PC-9 (cell line): Measurements from ENCODE around the gene NTM. TPM values are rescaled to one million over a fixed set of nuclear protein-coding genes. Genes with fewer than 3 reads are reported as not detected.

Source experiments
- BruUV-seq: library from RNA; stranded (reverse); fragments of 400-500 nt; replicated peaks from 2 replicates; lab custom pipeline; 2021; lab: Mats Ljungman, UMichigan
- CTCF ChIA-PET: fragments of 300-600 bp; sonication (Branson Sonifier 250); formaldehyde crosslinking; loops from one replicate; lab custom pipeline; 2022; ENCODE audit warnings: antibody characterized with exemption; lab: Charles Lee
- POLR2A ChIA-PET: fragments of 300-600 bp; sonication (Branson Sonifier 250); formaldehyde crosslinking; loops from one replicate; lab custom pipeline; 2022; ENCODE audit warnings: antibody characterized with exemption; ENCODE audit not compliant: unreplicated experiment; lab: Charles Lee
- DNase-seq, 2 experiments: peaks; one replicate each; pipeline versions ENCODE4 v3.0.0 to v3.0.0-alpha.2; 2015 to 2022; ENCODE audit warnings: mixed read lengths in 1 of 2
- H2AFZ ChIP-seq: fragments of 200-600 bp; sonication (generic); 2 replicates; pipeline ENCODE4 v1.8.1; 2017; ENCODE audit warnings: antibody characterized with exemption
- H3F3A ChIP-seq: fragments of 200-600 bp; sonication (generic); 2 replicates; pipeline ENCODE4 v1.8.1; 2017; ENCODE audit warnings: antibody characterized with exemption, mild to moderate bottlenecking, low read depth; ENCODE audit not compliant: insufficient read depth
- H3K27ac ChIP-seq: fragments of 200-600 bp; sonication (generic); 2 replicates; pipeline ENCODE4 v1.6.1; 2016; ENCODE audit warnings: mixed run types
- H3K27me3 ChIP-seq: fragments of 200-600 bp; sonication (generic); 2 replicates; pipeline ENCODE4 v1.6.1; 2016; ENCODE audit warnings: low read depth, mixed run types; ENCODE audit not compliant: insufficient read depth
- H3K36me3 ChIP-seq: fragments of 200-600 bp; sonication (generic); 2 replicates; pipeline ENCODE4 v1.6.1; 2016; ENCODE audit warnings: low read depth, mixed run types
- H3K4me1 ChIP-seq: fragments of 200-600 bp; sonication (generic); replicated peaks from 2 replicates; pipeline ENCODE4 v1.6.1; 2016; ENCODE audit warnings: mixed run types; ENCODE audit not compliant: insufficient read depth
- H3K4me2 ChIP-seq: fragments of 200-600 bp; sonication (generic); 2 replicates; pipeline ENCODE4 v1.6.1; 2017; ENCODE audit warnings: mixed run types
- H3K4me3 ChIP-seq: fragments of 200-600 bp; sonication (generic); 2 replicates; pipeline ENCODE4 v1.6.1; 2016; ENCODE audit warnings: mixed run types
- H3K79me2 ChIP-seq: fragments of 200-600 bp; sonication (generic); 2 replicates; pipeline ENCODE4 v1.6.1; 2017; ENCODE audit warnings: low read depth, mixed run types
- H3K9me2 ChIP-seq: fragments of 200-600 bp; sonication (generic); 2 replicates; pipeline ENCODE4 v1.8.1; 2017; ENCODE audit warnings: mild to moderate bottlenecking; ENCODE audit not compliant: insufficient read depth
- H3K9me3 ChIP-seq: fragments of 200-600 bp; sonication (generic); 2 replicates; pipeline ENCODE4 v1.8.1; 2016; ENCODE audit warnings: low read depth; ENCODE audit not compliant: insufficient read depth
- H4K20me1 ChIP-seq: fragments of 200-600 bp; sonication (generic); 2 replicates; pipeline ENCODE4 v1.8.1; 2017; ENCODE audit not compliant: insufficient read depth
- EZH2 ChIP-seq: fragments of 200-600 bp; sonication (generic); IDR thresholded peaks from 2 replicates; pipeline ENCODE4 v1.8.0; 2017; ENCODE audit warnings: antibody characterized with exemption, low read depth
- intact Hi-C: fragments of 100-400 bp; cut with micrococcal nuclease; formaldehyde crosslinking; loops from one replicate; pipeline ENCODE4 v1.10.0; 2022; ENCODE audit not compliant: unreplicated experiment
- total RNA-seq: library from RNA; stranded (reverse); gene quantifications from 2 replicates; pipeline ENCODE4 v1.2.3, GENCODE V29; 2021
- TF ChIP-seq, protein P1 (sequence below): fragments of 200-600 bp; sonication (generic); conservative IDR thresholded peaks from 2 replicates; pipeline ENCODE4 v1.6.1; 2017; ENCODE audit warnings: mixed run types, antibody characterized with exemption, mild to moderate bottlenecking, moderate library complexity

The NTM gene
- total RNA-seq, 1 experiment from 2014 or later = not detected

DNA sequence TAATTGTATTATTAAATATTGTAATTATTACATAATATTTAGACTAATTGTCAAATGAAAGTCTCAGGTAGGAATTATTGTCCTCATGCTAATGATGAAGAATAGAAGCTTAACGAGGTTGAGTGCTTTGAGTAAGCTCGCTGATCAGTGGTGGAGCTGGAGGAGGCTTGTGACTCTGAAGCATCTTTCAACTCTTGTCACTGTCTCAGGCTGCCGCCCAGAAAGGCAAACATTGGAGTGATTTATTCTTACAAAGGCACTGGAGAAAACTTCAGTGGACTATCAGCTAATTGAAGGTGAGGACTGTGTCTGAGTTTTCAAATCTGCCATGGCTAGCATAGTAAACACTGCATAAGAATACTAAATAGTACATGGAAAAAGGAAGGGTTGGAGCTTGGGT, 595.1 kb downstream of the NTM start:
- Histone ChIP-seq H4K20me1 (no peaks in the 10 kb centered on the region), H3K4me1 (no peaks in the 10 kb centered on the region), H3K9me2 (no peaks in the 10 kb centered on the region), H3K4me3 (no peak overlapping the region), H3F3A (no peaks in the 10 kb centered on the region), H3K36me3 (no peaks in the 10 kb centered on the region), H3K27me3 (no peaks in the 10 kb centered on the region), H2AFZ (no peak overlapping the region), H3K9me3 (no peaks in the 10 kb centered on the region), H3K4me2 (no peak overlapping the region), H3K27ac (no peak overlapping the region), H3K79me2 (no peaks in the 10 kb centered on the region)
- POLR2A ChIA-PET = no interaction called here
- intact Hi-C loops = no loop called here
- CTCF ChIA-PET = no interaction called here
- no peak for DNase-seq
- no peak for TF ChIP-seq EZH2
- TF ChIP-seq, protein P1, sequence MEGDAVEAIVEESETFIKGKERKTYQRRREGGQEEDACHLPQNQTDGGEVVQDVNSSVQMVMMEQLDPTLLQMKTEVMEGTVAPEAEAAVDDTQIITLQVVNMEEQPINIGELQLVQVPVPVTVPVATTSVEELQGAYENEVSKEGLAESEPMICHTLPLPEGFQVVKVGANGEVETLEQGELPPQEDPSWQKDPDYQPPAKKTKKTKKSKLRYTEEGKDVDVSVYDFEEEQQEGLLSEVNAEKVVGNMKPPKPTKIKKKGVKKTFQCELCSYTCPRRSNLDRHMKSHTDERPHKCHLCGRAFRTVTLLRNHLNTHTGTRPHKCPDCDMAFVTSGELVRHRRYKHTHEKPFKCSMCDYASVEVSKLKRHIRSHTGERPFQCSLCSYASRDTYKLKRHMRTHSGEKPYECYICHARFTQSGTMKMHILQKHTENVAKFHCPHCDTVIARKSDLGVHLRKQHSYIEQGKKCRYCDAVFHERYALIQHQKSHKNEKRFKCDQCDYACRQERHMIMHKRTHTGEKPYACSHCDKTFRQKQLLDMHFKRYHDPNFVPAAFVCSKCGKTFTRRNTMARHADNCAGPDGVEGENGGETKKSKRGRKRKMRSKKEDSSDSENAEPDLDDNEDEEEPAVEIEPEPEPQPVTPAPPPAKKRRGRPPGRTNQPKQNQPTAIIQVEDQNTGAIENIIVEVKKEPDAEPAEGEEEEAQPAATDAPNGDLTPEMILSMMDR = no peak
- BruUV-seq = no TSS peak

- Histone ChIP-seq H3K4me1 (no peaks in the 10 kb centered on the region), H3K9me3 (no peaks in the 10 kb centered on the region), H2AFZ (no peak overlapping the region), H3K36me3 (no peaks in the 10 kb centered on the region), H3K4me2 (no peak overlapping the region), H3K27ac (no peak overlapping the region), H3K79me2 (no peaks in the 10 kb centered on the region), H3K27me3 (no peaks in the 10 kb centered on the region), H4K20me1 (no peaks in the 10 kb centered on the region), H3K9me2 (no peaks in the 10 kb centered on the region), H3K4me3 (no peak overlapping the region), H3F3A (no peaks in the 10 kb centered on the region)
- no TSS peak for BruUV-seq
- TF ChIP-seq, protein P1 = no peak
- TF ChIP-seq EZH2 = no peak
- intact Hi-C loops = no loop called here
- POLR2A ChIA-PET = no interaction called here
- peak in 1 of 2 experiments; percentile 21 for DNase-seq
- CTCF ChIA-PET = no interaction called here
Observed at GRCh38 chr11:131966667-131967066, 596.3 kb downstream of the NTM start.

- BruUV-seq = no TSS peak
- no peak for DNase-seq
Observed at GRCh38 chr11:131969261-131969660, 598.8 kb downstream of the NTM start.

More at GRCh38 chr11:131969261-131969660, 598.8 kb downstream of the NTM start:
- no peak overlapping the region for H3K27ac ChIP-seq
- H3K9me3 ChIP-seq = no peaks in the 10 kb centered on the region
- H3K4me2 ChIP-seq = no peak overlapping the region
- H3K36me3 ChIP-seq = no peaks in the 10 kb centered on the region
- TF ChIP-seq EZH2 = no peak
- TF ChIP-seq, protein P1 = no peak
- H4K20me1 ChIP-seq = no peaks in the 10 kb centered on the region
- no peaks in the 10 kb centered on the region for H3K27me3 ChIP-seq
- H3K9me2 ChIP-seq = no peaks in the 10 kb centered on the region
- intact Hi-C loops = no loop called here
- no peaks in the 10 kb centered on the region for H3F3A ChIP-seq
- no peak overlapping the region for H3K4me3 ChIP-seq
- CTCF ChIA-PET = no interaction called here
- POLR2A ChIA-PET = no interaction called here
- H2AFZ ChIP-seq = no peak overlapping the region
- H3K4me1 ChIP-seq = no peaks in the 10 kb centered on the region
- H3K79me2 ChIP-seq = no peaks in the 10 kb centered on the region
